LNCaP clone FGC (cell line): ENCODE data around the gene DNM1.

Experiments used
- DNase-seq: peaks from one replicate; pipeline ENCODE4 v3.0.0-alpha.2; 2011; ENCODE audit warnings: low read depth
- H3K4me3 ChIP-seq: 2 replicates; pipeline ENCODE4 v1.5.1; 2011; ENCODE audit warnings: mild to moderate bottlenecking, low read depth, low read length, control low read depth
- TF ChIP-seq, protein P1 (sequence below): IDR thresholded peaks from 2 replicates; pipeline ENCODE4 v1.5.1; 2012; ENCODE audit warnings: mild to moderate bottlenecking; ENCODE audit not compliant: control insufficient read depth, insufficient read depth; ENCODE audit errors: extremely low read depth

The DNM1 gene

DNA sequence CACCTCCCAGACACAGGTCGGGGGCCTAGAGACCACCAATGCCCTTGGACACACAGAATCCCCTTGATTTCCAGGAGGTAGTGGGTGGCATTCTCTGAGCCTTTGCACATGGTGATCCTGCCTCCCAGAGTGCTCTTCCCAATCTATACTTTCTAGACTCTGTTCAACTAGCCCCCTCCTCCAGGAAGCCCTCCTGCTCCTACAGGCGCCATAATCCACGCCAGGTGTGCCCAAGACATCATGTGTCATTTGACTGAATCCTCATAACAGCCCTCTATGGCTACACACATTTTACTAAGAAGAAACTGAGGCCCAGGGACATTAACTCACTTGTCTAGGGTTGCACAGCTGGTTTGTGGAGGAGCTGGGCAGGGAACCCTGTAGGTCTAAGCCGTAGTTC lies 36.0 kb upstream of the DNM1 start:
- TF ChIP-seq, protein P1, sequence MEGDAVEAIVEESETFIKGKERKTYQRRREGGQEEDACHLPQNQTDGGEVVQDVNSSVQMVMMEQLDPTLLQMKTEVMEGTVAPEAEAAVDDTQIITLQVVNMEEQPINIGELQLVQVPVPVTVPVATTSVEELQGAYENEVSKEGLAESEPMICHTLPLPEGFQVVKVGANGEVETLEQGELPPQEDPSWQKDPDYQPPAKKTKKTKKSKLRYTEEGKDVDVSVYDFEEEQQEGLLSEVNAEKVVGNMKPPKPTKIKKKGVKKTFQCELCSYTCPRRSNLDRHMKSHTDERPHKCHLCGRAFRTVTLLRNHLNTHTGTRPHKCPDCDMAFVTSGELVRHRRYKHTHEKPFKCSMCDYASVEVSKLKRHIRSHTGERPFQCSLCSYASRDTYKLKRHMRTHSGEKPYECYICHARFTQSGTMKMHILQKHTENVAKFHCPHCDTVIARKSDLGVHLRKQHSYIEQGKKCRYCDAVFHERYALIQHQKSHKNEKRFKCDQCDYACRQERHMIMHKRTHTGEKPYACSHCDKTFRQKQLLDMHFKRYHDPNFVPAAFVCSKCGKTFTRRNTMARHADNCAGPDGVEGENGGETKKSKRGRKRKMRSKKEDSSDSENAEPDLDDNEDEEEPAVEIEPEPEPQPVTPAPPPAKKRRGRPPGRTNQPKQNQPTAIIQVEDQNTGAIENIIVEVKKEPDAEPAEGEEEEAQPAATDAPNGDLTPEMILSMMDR: no peak
- no peak overlapping the region for H3K4me3 ChIP-seq
- no peak for DNase-seq

DNA sequence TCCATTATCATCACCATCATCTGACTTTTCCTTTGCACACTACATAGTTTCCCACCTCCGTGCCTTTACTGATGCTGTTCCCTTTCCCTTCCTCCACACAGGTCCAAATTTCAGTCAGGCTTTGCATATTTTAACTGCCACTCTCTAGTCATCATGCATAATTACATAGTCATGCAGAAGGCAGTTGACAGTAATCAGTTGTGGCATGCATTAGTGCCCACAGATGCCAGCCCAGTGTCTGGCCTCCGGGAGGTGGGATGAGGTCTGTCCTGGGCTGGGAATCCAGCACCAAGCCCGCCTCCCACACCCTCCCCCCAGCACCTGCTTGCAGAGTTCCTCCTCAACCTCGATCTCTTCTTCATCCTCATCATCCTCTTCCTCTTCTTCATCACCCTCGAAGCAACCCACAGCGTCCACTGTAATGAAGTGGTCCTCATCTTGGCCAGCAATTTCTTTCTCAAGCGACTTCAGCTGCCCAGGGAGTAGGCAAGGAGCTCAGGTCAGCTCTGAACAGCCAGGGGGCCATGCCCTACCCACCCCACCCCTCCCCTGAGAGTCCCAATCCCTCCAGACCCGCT lies 34.4 kb upstream of the DNM1 start:
- DNase-seq: no peak
- no peak overlapping the region for H3K4me3 ChIP-seq
- TF ChIP-seq, protein P1: no peak

DNA sequence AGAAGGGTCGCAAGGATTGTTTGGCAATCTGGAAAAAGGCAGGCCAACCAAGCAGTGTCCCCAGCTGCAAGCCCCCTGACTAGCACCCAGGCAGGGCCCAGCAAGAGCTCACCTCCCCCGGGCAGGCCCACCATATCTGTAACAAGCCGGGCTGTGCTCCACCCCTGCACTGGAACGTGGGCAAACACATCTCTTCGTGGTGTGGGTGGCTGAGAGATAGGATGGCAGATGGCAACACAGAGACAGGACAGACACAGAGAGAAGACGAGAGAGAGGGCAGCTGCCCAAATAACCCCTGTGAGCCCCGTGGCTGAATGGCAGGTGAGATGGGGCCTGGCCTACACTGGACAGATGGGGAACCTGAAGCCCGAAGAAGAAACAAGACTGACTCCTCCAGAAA lies 33.7 kb upstream of the DNM1 start:
- no peak for DNase-seq
- TF ChIP-seq, protein P1: no peak
- no peak overlapping the region for H3K4me3 ChIP-seq

DNA sequence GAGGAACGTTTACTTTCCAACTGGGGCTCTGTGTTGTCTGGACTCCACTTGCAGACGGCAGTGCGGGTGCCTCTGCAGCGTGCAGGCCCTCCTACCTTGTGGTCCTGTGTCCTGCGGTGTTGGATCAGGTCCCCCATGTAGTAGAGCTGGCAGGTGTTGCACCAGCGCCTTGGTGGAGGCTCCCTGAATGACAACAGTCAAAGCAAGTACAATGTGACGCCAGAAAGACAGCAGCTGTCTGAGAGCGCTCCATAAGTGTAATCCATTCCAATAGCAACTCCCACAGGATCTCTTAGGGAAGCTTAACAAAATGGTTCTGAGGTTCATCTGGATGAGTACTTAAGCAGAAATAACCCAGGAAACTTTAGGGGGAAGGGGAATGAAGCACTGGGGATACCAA lies 33.3 kb upstream of the DNM1 start:
- no peak for DNase-seq
- TF ChIP-seq, protein P1: no peak
- H3K4me3 ChIP-seq: no peak overlapping the region

DNA sequence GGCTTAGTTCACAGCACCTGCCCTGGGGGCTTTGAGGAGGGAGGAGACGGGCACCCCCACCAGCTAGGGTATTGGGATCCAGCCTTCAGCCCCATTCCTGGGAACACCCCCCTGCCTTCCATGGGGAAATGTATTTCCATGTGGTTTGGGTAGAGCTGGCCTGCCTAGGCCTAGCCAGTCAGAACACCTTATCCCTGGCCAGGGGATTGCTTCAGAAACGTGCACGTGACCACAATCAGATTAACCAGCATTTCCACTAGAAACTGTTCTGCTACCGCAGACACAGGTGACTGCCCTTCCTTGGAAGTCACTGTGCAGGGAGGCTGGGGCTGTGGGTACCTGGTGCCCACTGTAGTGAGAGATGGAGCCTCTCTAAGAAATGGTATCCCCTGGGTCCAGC lies 29.1 kb upstream of the DNM1 start:
- TF ChIP-seq, protein P1: no peak
- no peak overlapping the region for H3K4me3 ChIP-seq
- DNase-seq: no peak

DNA sequence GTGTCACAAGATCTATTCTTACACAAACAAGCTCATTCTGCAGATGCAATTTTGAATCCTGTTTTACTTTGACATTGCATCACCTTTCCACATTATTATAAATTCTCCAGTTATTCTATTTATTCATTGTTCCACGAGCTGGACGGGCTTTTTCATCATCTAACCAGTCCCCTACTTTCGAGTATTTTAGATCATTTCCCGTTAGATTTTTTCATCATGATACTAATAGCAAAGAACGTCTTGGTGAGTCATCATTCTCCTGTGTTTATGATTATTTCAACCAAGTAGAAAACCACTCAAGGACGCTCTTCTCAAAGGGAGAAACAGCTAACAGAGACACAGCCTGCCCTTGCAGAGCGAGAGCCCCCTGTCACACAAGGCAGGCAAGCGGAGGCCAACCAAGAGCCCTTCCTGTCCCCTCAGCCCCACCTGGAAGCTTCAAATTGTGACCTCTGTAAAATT lies 28.0 kb upstream of the DNM1 start:
- H3K4me3 ChIP-seq: no peak overlapping the region
- no peak for DNase-seq
- TF ChIP-seq, protein P1: no peak

DNA sequence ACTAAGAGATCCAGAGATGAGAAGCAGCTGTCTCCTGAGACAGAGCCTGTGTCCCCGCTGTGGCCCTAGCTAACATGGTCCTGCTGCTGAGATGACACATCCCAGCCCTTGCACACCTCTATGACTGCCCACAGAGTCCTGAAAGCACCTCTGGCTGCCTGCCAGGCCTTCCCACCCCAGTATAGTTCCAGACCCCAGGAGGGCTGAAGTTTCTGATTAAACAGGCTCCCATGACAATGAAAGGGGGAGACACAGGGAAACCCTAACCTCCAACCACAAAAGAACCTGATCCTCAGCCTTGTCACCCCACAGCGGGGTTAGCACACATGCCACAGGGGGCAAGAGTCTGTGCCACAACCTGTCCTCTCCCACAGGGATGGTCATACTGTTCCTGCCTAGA lies 27.5 kb upstream of the DNM1 start:
- DNase-seq: no peak
- TF ChIP-seq, protein P1: no peak
- no peak overlapping the region for H3K4me3 ChIP-seq
